Stimulated activated CD4-positive, alpha-beta T cell treated with anti-CD3 and anti-CD28 coated beads, Interleukin-15, amount 100 ng/mL, for 48 hours (primary cell): ENCODE measurements around the gene GRIK1.
"Not testable (repeated sequence)": the region's sequence is repeated elsewhere in the genome, so short reads cannot be mapped to it uniquely, and the experiment has no call there.

Experiments
- DNase-seq, 2 donors: peaks; one replicate each; pipeline ENCODE4 v3.0.0-alpha.2; 2020; ENCODE audit warnings: low read depth in 2 of 2

Gene GRIK1

DNA sequence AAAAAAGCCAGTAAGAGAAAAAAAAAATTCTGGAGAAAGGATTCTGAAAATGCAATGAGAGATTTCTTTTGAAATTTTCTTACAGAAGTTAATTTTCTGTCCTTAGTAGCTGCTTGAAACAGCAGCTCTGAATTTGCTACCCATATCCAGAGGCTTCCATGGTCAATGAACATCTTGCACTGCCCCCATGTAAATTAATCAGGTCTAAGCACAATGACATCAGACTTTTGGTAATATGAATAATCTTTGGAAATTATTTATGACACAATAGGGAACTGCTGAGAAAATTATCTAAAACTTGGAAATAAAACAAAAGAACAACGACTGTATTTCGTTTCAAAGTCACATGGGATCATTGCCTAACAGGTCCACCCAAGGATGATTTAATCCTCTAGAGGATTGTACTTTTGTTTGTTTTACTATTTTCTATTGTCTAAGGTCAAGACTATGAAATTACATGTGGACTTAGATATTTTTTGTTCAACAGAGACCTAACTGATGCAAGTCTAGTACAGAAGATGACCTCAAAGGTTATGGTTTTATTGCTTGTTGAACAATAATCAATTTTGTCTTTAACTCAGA is 328.9 kb downstream of the GRIK1 start:
- DNase-seq: no peak

DNA sequence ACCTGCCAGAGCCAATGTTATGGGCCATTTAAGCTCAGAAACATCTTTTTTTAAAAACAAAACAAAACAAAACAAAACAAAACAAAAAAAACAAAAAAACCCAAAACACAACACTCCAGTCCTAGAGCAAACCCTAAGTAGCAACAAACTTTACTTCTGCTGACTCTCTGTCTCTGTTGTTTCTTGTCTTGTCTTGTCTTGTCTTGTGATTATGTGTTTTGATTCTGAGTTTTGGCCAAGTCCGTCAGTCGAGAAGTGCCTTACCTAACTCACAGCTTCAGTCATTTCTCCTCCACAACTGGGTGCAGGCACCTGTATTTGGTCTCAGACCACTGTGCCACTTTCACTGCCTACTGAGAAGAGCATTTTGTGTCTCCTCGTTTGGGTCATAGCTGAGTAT is 333.2 kb downstream of the GRIK1 start:
- no peak for DNase-seq

DNA sequence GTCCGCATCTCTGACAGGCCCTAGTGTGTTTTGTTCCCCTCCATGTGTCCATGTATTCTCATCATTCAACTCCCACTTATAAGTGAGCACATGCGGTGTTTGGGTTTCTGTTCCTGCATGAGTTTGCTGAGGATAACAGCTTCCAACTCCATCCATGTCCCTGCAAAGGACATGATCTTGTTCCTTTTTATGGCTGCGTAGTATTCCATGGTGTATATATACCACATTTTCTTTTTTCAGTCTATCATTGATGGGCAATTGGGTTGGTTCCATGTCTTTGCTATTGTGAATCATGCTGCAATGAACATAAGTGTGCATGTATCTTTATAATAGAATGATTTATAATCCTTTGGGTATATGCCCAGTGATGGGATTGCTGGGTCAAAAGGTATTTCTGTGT is 334.6 kb downstream of the GRIK1 start:
- not testable (repeated sequence) for DNase-seq

DNA sequence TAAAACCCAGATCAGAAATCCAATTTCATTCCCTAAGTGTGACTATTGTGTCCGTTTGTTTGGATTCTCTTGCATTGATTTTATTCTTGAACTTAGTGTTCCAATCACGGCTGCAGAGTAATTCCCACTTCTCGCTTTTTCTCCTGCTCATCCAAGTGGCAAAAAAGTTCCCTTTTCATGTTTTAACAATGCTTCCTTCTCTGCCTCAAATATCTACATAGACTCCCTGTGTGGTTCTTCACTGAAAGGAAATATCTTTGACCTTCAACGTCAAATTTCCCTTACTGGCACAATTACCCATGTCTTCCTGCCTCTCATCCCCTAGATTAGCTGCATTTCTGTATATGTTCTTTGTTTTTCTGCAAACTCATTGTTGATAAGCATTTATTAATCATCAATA is 335.7 kb downstream of the GRIK1 start:
- no peak for DNase-seq

DNA sequence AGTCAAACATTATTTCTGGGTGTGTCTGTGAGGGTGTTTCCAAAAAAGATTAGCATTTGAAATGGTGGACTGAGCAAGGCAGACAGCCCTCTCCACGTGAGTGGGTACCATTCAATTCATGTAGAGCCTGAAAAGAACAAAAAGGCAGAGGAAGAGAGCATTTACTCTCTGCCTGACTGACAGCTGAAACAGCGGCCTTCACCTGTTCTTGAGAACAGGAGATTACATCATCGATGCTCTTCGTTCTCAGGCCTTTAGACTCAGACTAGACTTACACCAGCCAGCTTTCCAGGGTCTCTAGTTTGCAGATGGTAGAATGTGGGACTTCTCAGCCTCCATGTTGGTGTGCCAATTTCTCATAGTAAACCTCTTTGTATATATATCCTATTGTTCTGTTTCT is 338.7 kb downstream of the GRIK1 start:
- no peak for DNase-seq

DNA sequence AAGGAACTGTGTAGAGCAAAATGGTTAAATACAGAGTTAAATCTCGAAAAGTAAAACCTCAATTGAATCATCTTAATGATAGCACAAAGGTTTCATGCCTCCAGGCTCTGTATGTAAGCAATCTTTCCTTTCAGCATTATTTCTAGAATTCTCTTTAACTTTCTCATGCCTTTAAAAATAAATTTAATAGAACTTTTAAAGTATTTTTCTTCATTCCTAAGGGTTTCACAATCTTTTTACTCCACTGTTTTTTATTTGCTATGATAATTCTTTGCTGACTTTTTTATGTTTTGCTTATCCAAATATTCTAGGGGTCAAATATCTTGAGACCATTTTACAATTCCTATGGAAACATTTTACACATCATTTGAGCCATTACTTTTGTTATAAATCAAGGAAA is 353.1 kb downstream of the GRIK1 start:
- DNase-seq: no peak

DNA sequence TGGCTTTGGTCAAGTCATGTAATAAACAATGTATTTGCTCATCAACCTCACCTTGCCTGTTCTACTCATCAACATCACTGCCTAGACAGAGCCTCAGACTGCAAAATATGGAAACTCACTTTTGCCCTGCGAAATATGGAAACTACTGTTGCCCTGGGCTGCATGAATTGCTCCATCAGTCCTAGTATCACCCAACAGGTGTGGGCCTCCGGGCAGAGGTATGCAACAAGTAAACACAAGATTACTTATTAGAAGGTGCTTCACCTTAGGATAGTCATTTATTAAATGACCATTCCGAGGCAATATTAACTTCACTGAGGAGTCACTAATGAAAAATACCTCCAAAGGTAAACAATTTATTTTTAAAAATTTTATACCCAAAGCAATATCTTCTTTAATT is 354.3 kb downstream of the GRIK1 start:
- DNase-seq: no peak

DNA sequence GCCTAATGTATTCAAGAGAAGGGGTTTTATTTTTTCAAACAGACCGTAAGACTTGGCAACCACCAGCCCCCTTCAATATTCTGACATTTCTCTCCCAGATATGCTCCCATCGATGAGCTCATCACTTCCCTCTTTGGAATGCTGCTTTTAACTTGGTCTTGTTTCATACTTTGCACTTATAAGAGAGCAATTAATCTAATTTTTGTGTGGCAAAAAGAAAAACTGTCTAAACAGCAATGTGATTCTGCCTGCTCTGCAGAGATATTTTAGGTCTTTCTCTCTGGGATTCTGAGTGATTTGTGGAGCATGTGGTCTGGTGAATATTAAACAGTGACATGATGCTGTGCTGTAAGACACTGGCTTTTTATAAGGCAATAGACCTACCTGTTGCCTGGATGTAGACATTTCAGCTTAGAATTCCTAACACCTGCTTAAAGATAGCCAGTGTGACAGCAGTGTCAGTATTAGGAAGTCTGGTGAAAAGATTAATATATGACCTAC is 356.3 kb downstream of the GRIK1 start:
- DNase-seq: no peak

DNA sequence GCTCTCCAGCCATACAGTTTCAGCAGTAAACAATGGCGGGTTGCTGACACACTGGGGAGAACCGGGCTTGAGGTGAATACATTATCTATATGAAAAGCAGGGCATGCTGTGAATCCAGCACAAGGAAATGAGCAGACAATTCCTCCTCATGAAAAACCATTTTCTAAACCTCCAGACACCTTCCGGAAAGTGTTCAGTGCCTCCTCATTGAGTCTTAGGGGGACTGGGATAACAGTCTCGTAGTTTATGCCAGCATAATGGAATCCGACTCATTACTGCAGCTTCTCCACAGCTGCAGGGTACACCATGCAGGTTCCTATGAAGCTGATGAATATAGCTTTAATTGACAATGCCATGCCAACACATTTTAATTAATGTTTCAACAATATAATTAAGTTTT is 356.9 kb downstream of the GRIK1 start:
- DNase-seq: no peak

DNA sequence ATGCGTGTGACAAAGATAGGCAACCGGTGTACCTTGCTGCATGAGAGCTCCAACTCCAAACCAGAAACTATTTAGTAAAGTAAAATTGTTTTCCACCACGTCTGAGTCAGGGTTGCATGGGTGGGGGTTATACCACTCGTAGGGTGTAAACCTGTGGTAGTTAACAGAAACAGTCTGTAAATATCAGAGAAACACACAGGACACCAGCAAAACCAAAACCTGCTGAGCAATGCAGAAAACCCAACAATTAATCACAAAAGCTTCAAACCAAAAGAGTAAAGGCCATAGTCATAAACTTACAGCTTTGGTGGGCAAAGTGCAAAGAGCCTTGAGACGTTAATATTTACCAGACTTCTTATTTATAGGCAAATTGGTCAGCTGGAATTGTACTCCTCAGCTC is 358.4 kb downstream of the GRIK1 start:
- DNase-seq: no peak

DNA sequence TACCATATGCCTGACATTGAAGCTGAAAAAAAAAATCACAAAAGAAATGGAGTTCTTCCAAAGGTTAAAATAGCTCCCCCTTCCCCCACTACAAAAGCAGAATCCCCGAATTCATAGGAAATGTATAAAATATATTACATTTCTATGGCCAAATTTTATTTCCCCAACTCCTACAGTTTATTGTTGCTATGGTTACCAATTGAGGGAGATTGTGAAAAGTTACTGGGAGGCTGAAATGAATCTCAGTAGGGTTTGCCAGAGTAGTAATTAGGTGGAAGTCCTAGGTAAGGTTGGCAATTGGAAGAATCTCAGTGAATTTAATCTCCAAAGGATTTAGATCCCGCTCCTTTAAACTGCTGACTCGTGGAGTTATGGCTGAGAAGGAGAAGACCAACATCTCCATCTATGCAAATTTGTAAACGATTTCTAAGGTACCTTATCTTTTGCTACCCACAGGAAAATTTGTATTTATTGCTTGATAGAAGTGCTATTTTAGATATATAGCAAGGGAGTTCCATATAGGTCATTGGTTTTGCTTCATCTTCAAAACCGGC is 359.0 kb downstream of the GRIK1 start:
- DNase-seq: no peak

DNA sequence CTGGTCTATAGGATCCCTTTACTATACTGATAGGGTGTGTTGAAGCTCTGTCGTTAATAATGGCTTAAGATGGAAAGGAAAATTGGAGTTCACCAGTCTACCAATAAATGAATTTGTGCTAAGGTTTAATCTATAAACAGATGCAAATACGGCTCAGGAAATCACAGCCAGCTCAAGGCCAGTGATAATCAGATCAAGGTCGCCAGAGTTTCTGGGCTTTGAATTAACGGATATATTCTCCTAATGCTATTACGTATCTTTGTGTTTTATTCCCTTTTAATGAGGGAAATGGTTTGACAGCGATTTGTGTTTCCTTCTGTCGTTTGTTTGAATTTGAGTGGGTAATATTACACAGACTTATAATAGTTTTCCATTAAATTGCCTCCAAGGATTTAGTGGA is 361.5 kb downstream of the GRIK1 start:
- no peak for DNase-seq

DNA sequence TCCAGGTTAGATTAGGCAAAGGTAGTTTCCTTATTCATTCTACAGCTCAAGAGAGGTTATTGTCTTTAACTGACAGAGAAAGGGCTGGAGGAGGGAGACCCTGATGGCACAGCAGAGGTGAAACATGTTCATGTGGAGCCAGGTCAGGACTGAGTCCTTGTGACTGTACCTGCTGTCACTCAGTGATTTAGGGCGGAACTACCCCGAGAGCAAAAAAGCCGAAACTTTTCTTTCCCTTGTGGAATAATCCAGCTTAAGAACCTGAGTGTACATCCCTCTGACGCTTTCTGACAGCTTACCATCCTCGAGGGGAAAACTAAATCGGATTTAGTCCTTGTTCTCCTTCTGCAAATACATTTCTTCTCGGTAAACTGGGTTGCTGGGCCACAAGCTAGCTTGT is 367.8 kb downstream of the GRIK1 start:
- no peak for DNase-seq

DNA sequence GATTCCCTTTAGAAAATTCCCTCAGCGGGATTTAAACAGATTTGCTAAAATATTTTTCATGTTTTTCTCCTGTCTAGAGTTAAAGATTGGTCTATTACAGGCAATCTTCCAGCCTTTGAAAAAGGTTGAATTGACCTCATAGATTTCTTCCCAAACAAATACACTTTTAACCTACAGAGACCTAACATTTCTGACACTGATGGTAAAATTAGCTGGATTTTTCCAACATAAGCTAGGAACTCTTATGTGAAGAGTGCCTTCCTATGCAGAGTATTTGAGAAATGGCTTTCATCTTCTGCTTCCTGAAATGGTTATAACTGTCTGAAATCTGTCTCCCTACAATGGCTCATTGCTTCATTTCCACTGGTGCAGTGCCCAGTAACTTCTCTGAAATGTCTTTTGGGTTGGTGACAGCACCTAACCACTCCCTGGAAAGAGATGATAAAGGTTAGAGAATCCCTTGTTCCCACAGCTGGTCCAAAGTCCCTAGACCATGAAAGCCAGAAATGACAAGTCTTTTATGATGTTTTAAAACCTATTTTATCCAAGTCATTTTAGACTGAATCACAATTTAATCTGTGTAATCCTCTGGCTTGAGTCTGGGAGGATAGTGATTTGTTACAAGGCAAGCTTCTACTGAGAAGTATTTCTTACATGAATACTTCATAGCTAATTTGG is 371.6 kb downstream of the GRIK1 start:
- DNase-seq: no peak

DNA sequence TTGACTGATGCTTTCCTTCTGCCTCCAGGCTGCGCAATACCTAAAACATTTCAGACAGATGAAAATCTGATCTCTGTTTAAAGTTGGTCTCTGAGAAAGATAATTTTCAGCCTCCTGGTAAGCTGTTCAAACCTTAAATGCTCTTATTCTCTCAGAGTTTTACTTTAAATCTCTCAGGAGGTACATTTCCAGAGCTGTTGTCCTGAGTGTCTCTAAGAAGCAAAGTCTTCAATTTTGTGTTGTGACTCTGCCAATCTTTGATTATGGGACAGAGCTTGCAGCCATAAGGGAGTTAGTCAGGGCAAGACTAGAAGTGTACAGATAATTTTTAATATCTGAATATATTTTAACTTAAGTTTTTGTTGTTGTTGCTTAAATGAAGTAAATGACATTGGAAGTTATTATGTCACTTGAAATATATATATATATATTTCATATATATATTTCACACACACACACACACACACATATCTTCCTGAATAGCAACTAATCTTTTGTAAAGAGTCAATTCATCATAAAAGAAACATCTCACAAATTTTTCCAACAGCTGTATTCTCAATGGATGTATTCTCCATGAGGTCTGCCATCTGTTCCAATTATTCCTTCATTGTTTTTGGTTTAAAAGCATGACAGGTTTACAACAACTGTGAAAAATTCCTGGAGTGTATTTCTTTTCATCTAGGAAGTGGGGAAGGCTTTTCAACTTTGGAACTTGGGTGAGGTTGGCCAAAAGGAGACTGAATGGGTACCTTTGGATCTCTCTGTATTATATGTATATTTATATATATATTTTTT is 381.7 kb downstream of the GRIK1 start:
- DNase-seq: no peak

DNA sequence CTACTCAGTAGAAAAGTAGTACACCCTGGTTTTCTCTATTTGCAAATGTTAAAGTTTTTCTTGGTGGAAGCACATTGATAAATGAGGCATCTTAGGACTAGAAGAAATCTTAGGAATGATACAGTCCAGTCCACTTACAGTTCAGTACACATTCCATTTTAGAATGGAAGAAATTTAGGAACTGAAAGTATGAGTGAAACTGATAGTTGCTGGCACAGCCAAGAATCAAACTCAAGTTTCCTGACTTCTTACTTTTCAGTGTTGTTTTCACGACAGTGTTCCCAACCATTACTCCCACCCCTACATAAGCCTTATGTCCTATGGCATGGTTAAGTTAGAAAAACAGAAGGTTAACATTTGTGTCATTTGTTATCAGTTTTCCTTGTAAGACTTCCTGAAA is 382.6 kb downstream of the GRIK1 start:
- no peak for DNase-seq

DNA sequence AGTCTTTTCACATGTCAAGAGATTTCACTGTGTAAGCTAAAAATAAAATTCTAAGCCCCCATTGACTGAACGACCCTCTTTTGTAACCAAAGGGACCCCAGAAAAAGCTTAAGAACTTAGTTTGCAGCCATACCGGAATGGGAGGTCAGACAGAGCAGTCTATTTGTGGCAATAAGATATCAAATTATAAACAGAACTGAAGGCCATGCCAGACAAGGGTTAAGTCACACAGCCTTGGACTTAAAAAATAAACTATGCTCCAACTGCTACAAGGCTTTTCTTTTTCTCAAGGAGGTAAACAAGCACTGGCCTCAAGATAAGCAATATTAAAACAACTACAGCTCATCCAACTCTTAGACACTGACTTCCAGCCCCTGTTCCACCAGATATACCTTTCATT is 384.2 kb downstream of the GRIK1 start:
- DNase-seq: no peak

DNA sequence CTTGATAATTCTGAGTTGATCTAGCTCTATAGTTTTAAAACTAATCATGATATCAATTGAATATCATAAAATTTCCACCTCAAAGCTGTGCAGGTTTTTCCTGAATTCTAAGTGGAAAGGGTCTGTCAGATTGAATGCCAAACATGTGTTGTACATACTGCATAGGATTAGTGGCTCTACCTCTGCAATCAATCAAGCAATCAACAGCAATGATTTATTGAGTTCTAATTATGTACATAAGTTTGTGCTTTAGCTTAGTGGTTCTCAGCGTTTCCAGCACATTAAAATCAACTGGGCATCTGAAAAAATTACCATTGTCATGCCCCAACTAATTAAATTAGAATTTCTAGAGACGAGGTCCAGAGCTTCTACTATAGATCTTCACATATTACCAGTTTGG is 389.6 kb downstream of the GRIK1 start:
- no peak for DNase-seq

DNA sequence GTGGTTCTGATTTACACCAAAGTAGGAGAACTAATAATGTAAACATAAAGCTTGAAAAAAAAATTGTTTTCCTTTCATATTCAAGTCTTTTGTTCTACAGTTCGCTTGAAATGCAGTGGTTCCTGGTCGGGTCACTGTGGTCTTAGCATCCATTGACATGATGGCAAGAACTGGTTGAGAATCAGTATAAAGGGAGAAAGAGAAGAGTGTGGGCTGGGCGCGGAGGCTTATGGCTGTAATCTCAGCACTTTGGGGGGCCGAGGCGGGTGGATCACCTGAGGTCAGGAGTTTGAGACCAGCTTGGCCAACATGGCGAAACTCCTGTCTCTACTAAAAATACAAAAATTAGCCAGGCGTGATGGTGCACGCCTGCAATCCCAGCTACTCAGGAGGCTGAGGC is 390.2 kb downstream of the GRIK1 start:
- DNase-seq: no peak

DNA sequence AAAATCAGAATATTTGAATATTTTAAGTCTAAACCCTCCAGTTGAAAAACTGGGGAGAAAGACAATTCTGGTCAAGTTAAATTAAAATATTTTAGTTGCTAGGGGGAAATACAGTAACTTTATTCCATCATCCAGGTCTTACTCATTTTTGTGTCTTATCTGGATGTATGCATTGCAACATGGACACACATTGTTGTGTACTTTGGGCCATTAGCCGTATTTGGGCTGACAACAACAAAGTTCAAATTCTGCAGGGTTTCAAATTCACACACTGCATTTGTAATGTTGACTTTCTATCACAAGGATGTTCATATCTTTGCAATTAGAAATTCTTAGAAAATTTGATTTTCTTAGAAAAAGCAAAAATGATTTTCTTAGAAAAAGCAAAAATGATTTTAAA is 391.8 kb downstream of the GRIK1 start:
- DNase-seq: no peak

DNA sequence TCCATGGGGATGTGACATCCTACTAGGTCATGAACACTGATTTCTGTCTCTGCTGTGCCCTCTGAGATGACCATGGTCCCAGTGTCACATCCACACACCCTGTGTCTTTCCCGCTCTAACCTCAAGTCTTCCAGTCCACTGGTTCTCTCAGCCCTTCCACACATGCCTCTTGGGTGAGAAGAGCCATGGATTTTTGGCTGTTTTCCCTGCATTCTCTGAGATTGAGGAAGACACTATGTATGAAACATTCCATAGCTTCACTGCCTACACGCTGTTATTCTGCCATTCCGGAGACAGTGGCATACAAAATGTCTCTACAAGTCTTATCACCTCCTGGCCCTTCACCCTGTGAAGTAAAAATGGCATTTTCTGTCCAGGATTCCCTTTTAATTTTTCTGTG is 393.7 kb downstream of the GRIK1 start:
- DNase-seq: no peak

DNA sequence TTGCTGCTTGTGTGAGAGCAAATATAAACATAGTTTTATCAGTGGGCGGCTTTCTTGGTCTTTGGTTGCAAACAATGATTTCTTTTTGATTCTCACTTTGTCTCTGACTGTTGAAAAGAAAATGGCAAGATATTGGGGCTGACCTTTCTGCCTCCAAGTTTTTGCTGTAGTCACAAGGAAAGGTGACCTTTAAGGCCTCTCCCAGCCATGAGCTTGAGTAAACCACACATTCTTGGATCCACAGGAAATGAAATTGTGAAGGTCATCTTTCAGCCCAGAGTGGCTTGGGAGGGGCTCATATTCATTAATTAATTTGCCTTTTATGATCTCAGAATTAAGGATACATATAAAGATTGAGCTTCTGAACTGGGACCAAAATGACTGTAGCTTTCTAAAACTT is 399.5 kb downstream of the GRIK1 start:
- DNase-seq: no peak

DNA sequence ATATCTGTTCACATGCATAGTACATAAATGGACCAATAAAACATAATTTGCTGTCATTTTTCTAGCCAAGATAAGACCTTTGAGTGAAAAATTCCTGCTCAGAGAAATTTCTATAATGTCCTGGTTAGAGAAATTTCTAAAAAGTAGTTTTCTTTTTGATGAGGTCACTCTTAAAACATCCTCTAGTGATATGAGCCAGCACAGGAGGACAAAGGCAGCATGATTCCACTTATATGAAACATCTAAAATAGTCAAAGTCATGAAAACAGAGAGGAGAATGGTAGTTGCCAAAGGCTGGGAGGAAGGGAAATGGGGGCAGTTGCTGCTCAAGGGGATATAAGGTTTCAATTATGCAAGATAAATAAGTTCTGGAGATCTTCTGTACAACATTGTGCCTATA is 401.7 kb downstream of the GRIK1 start:
- DNase-seq: no peak
